Measurements from ENCODE around the gene CNNM3.
A peak's percentile ranks its signal among the peaks of the same experiment; 100 is the strongest.

- TF ChIP-seq CTCF (IDR thresholded peaks at IDR 0.05) = peak; percentile 65 to 93 (median 76)
- TF ChIP-seq POLR2AphosphoS5 (IDR thresholded peaks at IDR 0.05; ENCODE audit: insufficient read depth in 1 of 2, low read depth in 1 of 2) = peak; percentile 33 to 82
Measured at GRCh38 chr2:96857667-96858372, 41.8 kb downstream of the CNNM3 start, which contains the start of gene ANKRD39.
